Gastroesophageal sphincter (tissue), 4 donors: ENCODE measurements around the gene SRM. TPM values are rescaled to one million over a fixed set of nuclear protein-coding genes. Genes with fewer than 3 reads are reported as not detected.
"Not testable (repeated sequence)": the region's sequence is repeated elsewhere in the genome, so short reads cannot be mapped to it uniquely, and the experiment has no call there.

Experiments
- ATAC-seq: fragments of 150-250 bp; one replicate; pipeline ENCODE4 v1.9.1; 2016; ENCODE audit warnings: mild to moderate bottlenecking, moderate library complexity
- H3K27ac ChIP-seq, 4 donors: fragments of 200-600 bp; sonication (generic) in 3 of 4; 1 replicate in 3 of 4; 2 replicates in 1 of 4; pipeline ENCODE4 v1.5.1; 2016 to 2019
- H3K27me3 ChIP-seq: fragments of 200-600 bp; sonication (generic); one replicate; pipeline ENCODE4 v1.5.1; 2019
- H3K36me3 ChIP-seq, 2 donors: fragments of 200-600 bp; sonication (generic); one replicate each; pipeline ENCODE4 v1.5.1; 2019; ENCODE audit warnings: control low read depth in 1 of 2
- H3K4me1 ChIP-seq, 3 donors: fragments of 200-600 bp; sonication (generic); 1 replicate in 2 of 3; 2 replicates in 1 of 3; pipeline ENCODE4 v1.5.1; 2016 to 2019; ENCODE audit warnings: control low read depth in 2 of 3
- H3K4me3 ChIP-seq, 2 donors: fragments of 200-600 bp; sonication (generic); one replicate each; pipeline ENCODE4 v1.5.1; 2019; ENCODE audit warnings: mild to moderate bottlenecking in 1 of 2, moderate library complexity in 1 of 2
- H3K9me3 ChIP-seq, 3 donors: fragments of 200-600 bp; sonication (generic); one replicate each; pipeline ENCODE4 v1.5.1; 2017 to 2019; ENCODE audit warnings: control low read depth in 2 of 3
- CTCF ChIP-seq, 4 experiments: fragments of 200-600 bp in 2 of 4; fragments of 450-650 bp in 2 of 4; sonication (generic) in 1 of 4; IDR thresholded peaks; one replicate each; pipeline ENCODE4 v1.5.1; 2017 to 2019; ENCODE audit warnings: antibody characterized with exemption in 4 of 4, mild to moderate bottlenecking in 2 of 4, moderate library complexity in 2 of 4
- EP300 ChIP-seq: sonication (generic); formaldehyde crosslinking; IDR thresholded peaks from one replicate; pipeline ENCODE4 v1.6.1; 2017; ENCODE audit warnings: antibody characterized with exemption, mild to moderate bottlenecking
- POLR2A ChIP-seq, 2 donors: fragments of 450-650 bp; IDR thresholded peaks; one replicate each; pipeline ENCODE4 v1.6.1; 2017; ENCODE audit warnings: antibody characterized with exemption in 2 of 2, mild to moderate bottlenecking in 2 of 2, moderate library complexity in 1 of 2
- POLR2AphosphoS5 ChIP-seq: sonication (generic); formaldehyde crosslinking; IDR thresholded peaks from one replicate; pipeline ENCODE4 v1.6.1; 2017; ENCODE audit warnings: antibody characterized with exemption
- WGBS, 2 donors: methylation state at CpG; one replicate each; pipeline ENCODE4 v1.1.5; 2018; ENCODE audit warnings: low coverage in 1 of 2; 5-methylcytosine and 5-hydroxymethylcytosine counted together
- total RNA-seq, 4 donors: library from RNA; depleted of rRNA; stranded (reverse); fragments of >200 nt; gene quantifications; one replicate each; pipeline ENCODE4 v1.1.0, GENCODE V29; 2016

The SRM gene
- total RNA-seq, 4 donors from 2014 or later: 29.3 to 54.0 (median 34.1) TPM

- no peak for ATAC-seq
- Histone ChIP-seq H3K4me3 (no peak overlapping the region), H3K27ac (no peak overlapping the region), H3K9me3 (no peaks in the 10 kb centered on the region), H3K27me3 (no peaks in the 10 kb centered on the region), H3K36me3 (peaks cover 15 to 100% of the 10 kb centered on the region in 2 donors), H3K4me1 (peaks cover 0 to 54% (median 1%) of the 10 kb centered on the region in 3 donors)
- TF ChIP-seq CTCF (IDR thresholded peaks at IDR 0.05) (no peak), POLR2A (IDR thresholded peaks at IDR 0.05) (no peak), EP300 (no peak), POLR2AphosphoS5 (no peak)
- WGBS, 2 donors: 86 to 91% methylated on average over 3 to 6 of the region's 7 CpGs
These were observed 39.8 kb downstream of the SRM start for GRCh38 chr1:11019971-11020370.

GRCh38 chr1:11019358-11019757, 40.5 kb downstream of the SRM start:
- not testable (repeated sequence) for H3K9me3 ChIP-seq, H3K27me3 ChIP-seq, H3K27ac ChIP-seq, ATAC-seq, H3K4me3 ChIP-seq
- 75% methylated on average over 8 of the region's 8 CpGs; no CpG with 5 or more reads in 1 of the 2 donors for WGBS, 2 donors
- peaks cover 0 to 54% (median 7%) of the 10 kb centered on the region in 3 donors for H3K4me1 ChIP-seq
- H3K36me3 ChIP-seq: peaks cover 15 to 100% of the 10 kb centered on the region in 2 donors

GRCh38 chr1:11013160-11013531, 46.7 kb downstream of the SRM start:
- Histone ChIP-seq H3K4me1 (peaks cover 4 to 59% (median 20%) of the 10 kb centered on the region in 3 donors), H3K4me3 (peak overlapping the region; percentile 72 to 96), H3K27me3 (no peaks in the 10 kb centered on the region), H3K9me3 (no peaks in the 10 kb centered on the region), H3K27ac (peak overlapping the region; percentile 92 to 98 (median 96)), H3K36me3 (peaks cover 0 to 47% of the 10 kb centered on the region in 2 donors)
- no peak for ATAC-seq
- TF ChIP-seq CTCF (IDR thresholded peaks at IDR 0.05) (no peak), POLR2A (IDR thresholded peaks at IDR 0.05) (no peak), EP300 (no peak), POLR2AphosphoS5 (no peak)
- WGBS, 2 donors: 2 to 3% methylated on average over 8 of the region's 11 CpGs

GRCh38 chr1:11012260-11013159, 47.3 kb downstream of the SRM start, which contains the start of gene TARDBP:
Gene TARDBP (plus strand): TSS chr1:11012654. CDS start chr1:11013728, 1,074 bp downstream.
- Histone ChIP-seq H3K27me3 (no peaks in the 10 kb centered on the region), H3K4me1 (peaks cover 4 to 53% (median 20%) of the 10 kb centered on the region in 3 donors), H3K36me3 (peaks cover 0 to 41% of the 10 kb centered on the region in 2 donors), H3K27ac (peak within 1 kb of the TSS; percentile 92 to 98 (median 96)), H3K9me3 (no peaks in the 10 kb centered on the region), H3K4me3 (peak within 1 kb of the TSS; percentile 72 to 96)
- peak; percentile 95 for ATAC-seq
- 20% methylated on average over 1 of the region's 94 CpGs; no CpG with 5 or more reads in 1 of the 2 donors for WGBS, 2 donors
- TF ChIP-seq EP300 (no peak), POLR2A (IDR thresholded peaks at IDR 0.05) (peak; percentile 87 to 92), CTCF (IDR thresholded peaks at IDR 0.05) (no peak), POLR2AphosphoS5 (peak; percentile 93)

Other genes starting within 250 kb of the SRM start
- 100 to 1,000 TPM in 3 of 4 donors, 10 to 100 TPM in 1; 60.3 to 170 (median 112) TPM for gene TARDBP, start 47.4 kb downstream of the SRM start, total RNA-seq
- under 1 TPM in 1 of 4 donors, not detected in 3; 0.13 TPM for gene MASP2, start 12.8 kb downstream of the SRM start, total RNA-seq
- 10 to 100 TPM; 39.3 to 56.2 (median 41.0) TPM for gene EXOSC10, start 39.9 kb upstream of the SRM start, total RNA-seq
- gene ANGPTL7, start 129.3 kb upstream of the SRM start, total RNA-seq: 10 to 100 TPM in 2 of 4 donors, 1 to 10 TPM in 2; 2.2 to 13.5 (median 9.0) TPM
- gene MTOR, start 202.5 kb upstream of the SRM start, total RNA-seq: 10 to 100 TPM; 32.4 to 55.4 (median 42.5) TPM
- 10 to 100 TPM; 11.7 to 16.3 (median 14.0) TPM for gene UBIAD1, start 213.2 kb upstream of the SRM start, total RNA-seq